Right forelimb (tissue), 1 donor: ENCODE results near the gene CHI3L1.
"Not testable (repeated sequence)": the region's sequence is repeated elsewhere in the genome, so short reads cannot be mapped to it uniquely, and the experiment has no call there.

Experiments
- DNase-seq: peaks from one replicate; pipeline ENCODE4 v3.0.0-alpha.2; 2018

Gene CHI3L1

GRCh38 chr1:203186446-203187303 is at the start of gene CHI3L1:
CHI3L1 (minus strand) TSS chr1:203186704; CDS start chr1:203186623, 81 bp downstream.
- peak; percentile 41 for DNase-seq

- DNase-seq: not testable (repeated sequence)
Measured at GRCh38 chr1:203234901-203235300, 48.4 kb upstream of the CHI3L1 start.

GRCh38 chr1:203229471-203230135 is 43.1 kb upstream of the CHI3L1 start, which contains the start of gene CHIT1:
CHIT1 (minus strand) TSS chr1:203229673; CDS start chr1:203229636, 37 bp downstream.
- no peak for DNase-seq

GRCh38 chr1:203228670-203229069 is 42.2 kb upstream of the CHI3L1 start:
- DNase-seq: no peak

- DNase-seq: no peak
Measured at GRCh38 chr1:203227371-203228083, 41.0 kb upstream of the CHI3L1 start.

- DNase-seq: no peak
Measured at GRCh38 chr1:203225071-203225470, 38.6 kb upstream of the CHI3L1 start.

GRCh38 chr1:203223012-203223775 is 36.7 kb upstream of the CHI3L1 start:
- DNase-seq: no peak

- DNase-seq: no peak
Measured at GRCh38 chr1:203219934-203220333, 33.4 kb upstream of the CHI3L1 start.

- no peak for DNase-seq
Measured at GRCh38 chr1:203219171-203219570, 32.7 kb upstream of the CHI3L1 start.

- no peak for DNase-seq
Measured at GRCh38 chr1:203217668-203218067, 31.2 kb upstream of the CHI3L1 start.

GRCh38 chr1:203217139-203217655 is 30.7 kb upstream of the CHI3L1 start:
- DNase-seq: no peak

- DNase-seq: peak; percentile 79
Measured at GRCh38 chr1:203216274-203217138, 30.0 kb upstream of the CHI3L1 start.

GRCh38 chr1:203215573-203215972 is 29.1 kb upstream of the CHI3L1 start:
- no peak for DNase-seq

- DNase-seq: no peak
Measured at GRCh38 chr1:203214871-203215270, 28.4 kb upstream of the CHI3L1 start.

GRCh38 chr1:203213126-203213525 is 26.6 kb upstream of the CHI3L1 start:
- no peak for DNase-seq

- no peak for DNase-seq
Measured at GRCh38 chr1:203211812-203212211, 25.3 kb upstream of the CHI3L1 start.

- no peak for DNase-seq
Measured at GRCh38 chr1:203210988-203211387, 24.5 kb upstream of the CHI3L1 start.

- no peak for DNase-seq
Measured at GRCh38 chr1:203210350-203210749, 23.8 kb upstream of the CHI3L1 start.

GRCh38 chr1:203208181-203208580 is 21.7 kb upstream of the CHI3L1 start:
- DNase-seq: no peak

- peak; percentile 15 for DNase-seq
Measured at GRCh38 chr1:203207751-203208150, 21.2 kb upstream of the CHI3L1 start.

- DNase-seq: peak; percentile 48
Measured at GRCh38 chr1:203206129-203206687, 19.7 kb upstream of the CHI3L1 start.
